Head of caudate nucleus (tissue), 42 donors: Measurements from ENCODE around the gene EPN1.

Source experiments
- DNase-seq, 42 donors: peaks; one replicate each; pipeline versions ENCODE4 v3.0.0 to v3.0.0-alpha.2; 2020 to 2021; ENCODE audit warnings: mixed read lengths in 7 of 42
- intact Hi-C: fragments of 100-400 bp; cut with DNase I; formaldehyde crosslinking; loops from one replicate; pipeline ENCODE4 v1.15.0; 2022

The EPN1 gene

GRCh38 chr19:55644842-55645511 is 30.0 kb upstream of the EPN1 start:
- no peak for DNase-seq
- intact Hi-C loops, result no loop called here

GRCh38 chr19:55645512-55645881 is 29.5 kb upstream of the EPN1 start:
- intact Hi-C loops, result no loop called here
- no peak for DNase-seq

GRCh38 chr19:55646889-55647731 is 27.9 kb upstream of the EPN1 start:
- intact Hi-C loops, result no loop called here
- DNase-seq, result no peak

GRCh38 chr19:55647732-55648584 is 27.1 kb upstream of the EPN1 start, which contains the start of gene CCDC106:
Gene CCDC106 (plus strand): TSS chr19:55648212. CDS start chr19:55649047, 835 bp downstream.
- intact Hi-C loops, result no loop called here
- DNase-seq, result peak; percentile 55 to 93 (median 82)

- intact Hi-C loops, result no loop called here
- DNase-seq, result no peak
Measured at GRCh38 chr19:55648585-55649267, 26.3 kb upstream of the EPN1 start.

GRCh38 chr19:55649268-55650125 is 25.5 kb upstream of the EPN1 start:
- intact Hi-C loops, result no loop called here
- DNase-seq, result no peak

DNA sequence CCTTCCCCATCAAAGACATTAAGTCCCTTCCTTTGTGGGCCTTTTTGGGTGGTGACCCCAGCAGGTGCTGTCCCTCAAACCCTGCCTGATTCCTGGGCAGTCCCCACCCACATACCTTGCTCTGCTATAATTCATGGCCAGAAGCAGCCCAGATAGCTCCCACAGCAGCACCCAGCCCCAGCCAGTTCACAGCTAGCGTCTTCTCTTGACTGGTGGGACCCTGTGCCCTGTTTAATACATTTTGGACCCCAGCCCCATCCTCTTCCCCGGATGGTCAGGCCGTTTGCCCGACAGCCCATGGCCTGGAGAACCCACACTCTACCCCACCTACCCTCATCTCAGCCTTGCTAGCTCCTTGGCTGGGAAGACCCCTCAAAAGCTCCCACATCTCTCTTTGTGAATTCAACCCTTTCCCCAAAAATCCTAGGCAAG is 24.9 kb upstream of the EPN1 start:
- intact Hi-C loops, result no loop called here

GRCh38 chr19:55650602-55651230 is 24.3 kb upstream of the EPN1 start:
- intact Hi-C loops, result no loop called here
- DNase-seq, result no peak

More for the DNA sequence above, 24.9 kb upstream of the EPN1 start:
- DNase-seq, result no peak

GRCh38 chr19:55651236-55651635 is 23.8 kb upstream of the EPN1 start:
- DNase-seq, result no peak
- intact Hi-C loops, result no loop called here

DNA sequence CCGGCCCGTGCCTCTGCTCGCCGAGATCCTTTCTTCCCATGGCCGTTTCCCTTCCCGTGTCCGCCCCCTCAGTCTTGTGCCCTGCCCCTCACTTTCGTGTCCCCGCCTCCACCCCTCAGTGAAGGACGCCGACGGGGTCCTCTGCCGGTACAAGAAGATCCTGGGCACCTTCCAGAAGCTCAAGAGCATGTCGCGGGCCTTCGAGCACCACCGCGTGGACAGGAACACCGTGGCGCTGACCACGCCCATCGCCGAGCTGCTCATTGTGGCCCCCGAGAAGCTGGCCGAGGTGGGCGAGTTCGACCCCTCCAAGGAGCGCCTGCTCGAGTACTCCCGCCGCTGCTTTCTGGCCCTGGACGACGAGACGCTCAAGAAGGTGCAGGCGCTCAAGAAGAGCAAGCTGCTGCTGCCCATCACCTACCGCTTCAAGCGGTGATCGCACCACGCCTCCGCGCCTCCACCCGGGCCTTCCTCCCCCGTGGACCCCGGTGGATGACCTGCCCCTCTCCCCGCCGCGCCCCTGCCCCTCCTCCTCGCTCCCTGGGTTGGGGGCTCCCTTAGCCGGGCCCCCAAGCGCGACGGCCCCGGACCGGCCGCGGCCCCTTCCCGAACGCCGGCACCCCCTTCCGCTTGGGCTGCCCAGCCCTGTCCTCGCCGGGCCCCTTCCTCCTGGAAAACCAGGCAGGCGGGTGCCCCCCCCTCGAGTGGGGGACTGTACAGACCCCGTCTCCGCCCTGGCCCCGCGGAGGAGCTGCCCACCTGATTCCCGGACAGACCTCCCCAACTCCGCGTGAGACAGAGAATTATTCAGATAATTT is 22.5 kb upstream of the EPN1 start:
- no peak for DNase-seq
- intact Hi-C loops, result no loop called here

- peak; percentile 92 to 99 (median 98) for DNase-seq
- intact Hi-C loops, result loop anchor here (2.0 kb wide), 1 partner anchor 21 kb away; the partner anchor contains the start of gene EPN1
Measured at GRCh38 chr19:55653651-55654322, 21.2 kb upstream of the EPN1 start.

DNA sequence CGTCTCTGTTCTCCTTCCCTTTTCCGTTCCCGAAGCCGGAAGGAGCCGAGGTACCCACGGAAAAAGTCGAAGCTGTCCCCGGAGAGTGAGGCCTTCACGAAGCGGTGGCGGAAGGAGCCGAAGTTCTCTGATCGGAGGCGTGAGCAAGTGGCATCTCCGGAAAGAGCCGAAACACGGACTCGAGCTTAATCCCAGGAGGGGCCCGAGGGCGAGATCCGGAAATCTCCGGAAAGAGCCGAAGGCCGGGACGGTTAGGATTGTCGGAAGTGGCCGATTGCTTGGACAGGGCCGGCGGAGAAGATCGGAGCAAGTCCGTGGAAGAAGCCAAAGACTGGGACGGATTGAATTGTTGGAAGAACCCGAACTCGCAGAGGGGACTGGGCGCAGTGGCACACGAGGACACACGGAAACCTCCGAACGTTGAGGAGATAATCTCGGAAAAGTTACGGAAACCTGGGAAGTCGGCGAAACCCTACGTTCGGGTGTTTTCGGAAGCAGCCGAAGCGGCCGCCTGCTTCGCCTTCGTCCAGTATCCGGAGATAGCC is 20.6 kb upstream of the EPN1 start:
- peak; percentile 92 to 99 (median 98) for DNase-seq
- intact Hi-C loops, result loop anchor here (2.0 kb wide), 1 partner anchor 20 kb away; the partner anchor contains the start of gene EPN1

GRCh38 chr19:55654868-55655647 is 20.0 kb upstream of the EPN1 start, which contains the start of gene U2AF2:
Gene U2AF2 (plus strand): TSS chr19:55655035. CDS start chr19:55655105, 70 bp downstream.
- intact Hi-C loops, result loop anchor here (2.0 kb wide), 1 partner anchor 20 kb away; the partner anchor contains the start of gene EPN1
- peak; percentile 86 to 98 (median 94) for DNase-seq

DNA sequence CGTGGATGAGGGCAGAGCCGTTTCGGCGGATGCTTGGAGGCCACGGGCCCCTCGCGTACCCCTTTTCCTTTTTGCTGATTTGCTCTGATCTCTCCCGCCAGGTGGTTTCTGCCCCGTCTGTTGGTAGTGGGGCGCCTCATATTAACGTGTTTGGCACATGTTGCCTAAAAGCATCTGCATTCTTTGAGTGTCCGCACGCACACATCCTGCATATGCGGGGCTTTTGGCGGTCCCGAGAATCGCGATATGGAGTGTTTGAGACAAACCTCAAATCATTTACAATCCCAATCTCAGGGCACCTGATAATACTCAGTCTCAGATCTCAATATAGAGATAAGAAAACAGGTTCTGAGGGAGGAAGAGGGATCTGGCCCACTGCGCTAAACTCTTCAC is 19.4 kb upstream of the EPN1 start:
- no peak for DNase-seq
- intact Hi-C loops, result loop anchor here (2.0 kb wide), 1 partner anchor 19 kb away; the partner anchor contains the start of gene EPN1

GRCh38 chr19:55656552-55656951 is 18.5 kb upstream of the EPN1 start:
- intact Hi-C loops, result no loop called here
- no peak for DNase-seq
